Parathyroid adenoma (tissue), 2 donors: ENCODE results near the gene MCM9.

ENCODE experiments used
- H2AFZ ChIP-seq: fragments of 300-600 bp; sonication (generic); one replicate; pipeline ENCODE4 v1.7.0; 2017; ENCODE audit warnings: antibody characterized with exemption, mild to moderate bottlenecking
- H3K27ac ChIP-seq: fragments of 300-600 bp; sonication (generic); one replicate; pipeline ENCODE4 v1.7.0; 2017
- H3K27me3 ChIP-seq: fragments of 300-600 bp; sonication (generic); one replicate; pipeline ENCODE4 v1.7.0; 2017; ENCODE audit warnings: low read length; ENCODE audit not compliant: control insufficient read depth, insufficient read depth
- H3K36me3 ChIP-seq: fragments of 300-600 bp; sonication (generic); one replicate; pipeline ENCODE4 v1.7.0; 2017; ENCODE audit warnings: low read length; ENCODE audit not compliant: control insufficient read depth, insufficient read depth
- H3K4me1 ChIP-seq: fragments of 300-600 bp; sonication (generic); one replicate; pipeline ENCODE4 v1.7.0; 2017; ENCODE audit warnings: control low read depth
- H3K4me2 ChIP-seq: fragments of 300-600 bp; sonication (generic); one replicate; pipeline ENCODE4 v1.7.0; 2017; ENCODE audit warnings: low read length
- H3K4me3 ChIP-seq: fragments of 300-600 bp; sonication (generic); one replicate; pipeline ENCODE4 v1.7.0; 2017; ENCODE audit warnings: low read depth, low read length
- H3K79me2 ChIP-seq: fragments of 300-600 bp; sonication (generic); one replicate; pipeline ENCODE4 v1.7.0; 2017; ENCODE audit warnings: control low read depth
- H3K9ac ChIP-seq: fragments of 300-600 bp; sonication (generic); one replicate; pipeline ENCODE4 v1.7.0; 2017; ENCODE audit warnings: mild to moderate bottlenecking
- H3K9me3 ChIP-seq: fragments of 300-600 bp; sonication (generic); one replicate; pipeline ENCODE4 v1.7.0; 2017; ENCODE audit warnings: low read length; ENCODE audit not compliant: control insufficient read depth
- CTCF ChIP-seq: fragments of 300-600 bp; sonication (generic); IDR thresholded peaks from one replicate; pipeline ENCODE4 v1.7.0; 2017; ENCODE audit warnings: antibody characterized with exemption, mild to moderate bottlenecking
- donor health status: primary hyperparathyroidism.

The MCM9 gene

GRCh38 chr6:118914598-118914997 is 20.4 kb downstream of the MCM9 start:
- Histone ChIP-seq H3K4me2 (no peak overlapping the region), H3K4me3 (no peak overlapping the region), H3K27ac (no peak overlapping the region), H3K27me3 (no peaks in the 10 kb centered on the region), H2AFZ (no peak overlapping the region), H3K9ac (no peak overlapping the region), H3K9me3 (no peaks in the 10 kb centered on the region), H3K36me3 (no peaks in the 10 kb centered on the region), H3K4me1 (no peaks in the 10 kb centered on the region), H3K79me2 (no peaks in the 10 kb centered on the region)
- no peak for TF ChIP-seq CTCF

DNA sequence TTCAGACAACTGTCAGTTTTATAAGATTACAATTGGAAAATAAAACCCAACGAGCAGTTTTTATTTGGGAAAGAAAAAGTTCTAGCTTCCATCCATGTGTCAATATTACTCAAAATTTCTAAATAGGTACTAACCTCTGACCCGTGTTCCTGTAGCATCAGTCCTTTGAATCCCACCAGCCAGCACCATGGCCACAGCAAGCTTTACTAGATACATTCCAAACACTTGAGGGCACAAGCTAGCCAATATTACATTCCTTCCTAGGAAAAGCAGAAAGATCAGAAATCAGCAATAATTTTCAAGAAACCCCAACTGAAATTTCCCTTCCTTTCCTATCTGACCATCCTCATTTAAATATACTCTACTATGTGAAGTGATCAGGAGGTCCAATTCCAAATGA is 21.8 kb downstream of the MCM9 start:
- no peak overlapping the region for H3K27ac ChIP-seq
- no peak overlapping the region for H2AFZ ChIP-seq
- no peak for TF ChIP-seq CTCF
- no peaks in the 10 kb centered on the region for H3K4me1 ChIP-seq
- no peaks in the 10 kb centered on the region for H3K79me2 ChIP-seq
- no peaks in the 10 kb centered on the region for H3K36me3 ChIP-seq
- H3K4me3 ChIP-seq, result no peak overlapping the region
- no peaks in the 10 kb centered on the region for H3K9me3 ChIP-seq
- no peaks in the 10 kb centered on the region for H3K27me3 ChIP-seq
- H3K9ac ChIP-seq, result no peak overlapping the region
- no peak overlapping the region for H3K4me2 ChIP-seq

GRCh38 chr6:118912646-118913045 is 22.3 kb downstream of the MCM9 start:
- H3K4me1 ChIP-seq, result no peaks in the 10 kb centered on the region
- no peak overlapping the region for H3K4me2 ChIP-seq
- no peaks in the 10 kb centered on the region for H3K36me3 ChIP-seq
- H3K9ac ChIP-seq, result no peak overlapping the region
- no peaks in the 10 kb centered on the region for H3K27me3 ChIP-seq
- H3K9me3 ChIP-seq, result no peaks in the 10 kb centered on the region
- no peak for TF ChIP-seq CTCF
- no peak overlapping the region for H3K4me3 ChIP-seq
- H3K79me2 ChIP-seq, result no peaks in the 10 kb centered on the region
- H3K27ac ChIP-seq, result no peak overlapping the region
- no peak overlapping the region for H2AFZ ChIP-seq

DNA sequence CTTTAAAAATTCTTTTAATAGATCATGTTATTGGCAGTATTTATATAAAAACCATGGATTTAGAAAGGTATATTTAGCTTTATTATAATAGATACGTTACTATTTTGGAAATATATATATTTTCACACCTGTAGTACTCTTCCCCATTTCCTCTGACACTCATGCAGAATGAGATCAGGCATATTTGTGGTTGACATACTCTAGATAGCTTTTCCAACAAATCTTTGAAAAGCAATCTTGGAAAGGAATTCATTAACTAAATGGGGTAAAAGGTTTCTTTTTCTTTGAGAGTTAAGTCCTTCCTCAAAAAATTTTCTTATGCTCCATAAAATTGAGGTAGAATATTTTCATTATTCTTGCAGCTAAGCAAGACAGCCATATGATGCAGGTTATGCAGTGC is 26.5 kb downstream of the MCM9 start:
- peaks cover 7% of the 10 kb centered on the region for H3K4me1 ChIP-seq
- no peaks in the 10 kb centered on the region for H3K9me3 ChIP-seq
- no peak overlapping the region for H3K4me3 ChIP-seq
- H3K27ac ChIP-seq, result no peak overlapping the region
- H2AFZ ChIP-seq, result no peak overlapping the region
- no peaks in the 10 kb centered on the region for H3K36me3 ChIP-seq
- H3K27me3 ChIP-seq, result no peaks in the 10 kb centered on the region
- no peak for TF ChIP-seq CTCF
- H3K4me2 ChIP-seq, result no peak overlapping the region
- H3K79me2 ChIP-seq, result peaks cover 6% of the 10 kb centered on the region
- H3K9ac ChIP-seq, result no peak overlapping the region

- Histone ChIP-seq H3K36me3 (no peaks in the 10 kb centered on the region), H3K9me3 (no peaks in the 10 kb centered on the region), H3K9ac (no peak overlapping the region), H3K4me3 (no peak overlapping the region), H3K4me2 (no peak overlapping the region), H3K27ac (no peak overlapping the region), H3K79me2 (peaks cover 6% of the 10 kb centered on the region), H3K4me1 (peaks cover 11% of the 10 kb centered on the region), H2AFZ (no peak overlapping the region), H3K27me3 (no peaks in the 10 kb centered on the region)
- no peak for TF ChIP-seq CTCF
These were observed 29.1 kb downstream of the MCM9 start for GRCh38 chr6:118905851-118906250.
